Lung (tissue), 12 donors: ENCODE results near the gene HS3ST1. TPM values are rescaled to one million over a fixed set of nuclear protein-coding genes. Genes with fewer than 3 reads are reported as not detected.

ENCODE experiments used
- ATAC-seq: fragments of 200-7000 bp; cut with Tn5 transposase; one replicate; pipeline ENCODE4 v1.9.1; 2020; ENCODE audit warnings: moderate number of reproducible peaks; ENCODE audit not compliant: insufficient read depth, low FRiP score
- DNase-seq, 3 donors: peaks; one replicate each; pipeline ENCODE4 v3.0.0-alpha.2; 2013 to 2017
- H3K27ac ChIP-seq, 2 donors: one replicate each; pipeline ENCODE4 v1.5.1; 2013; ENCODE audit warnings: mild to moderate bottlenecking in 2 of 2, moderate library complexity in 2 of 2, control low read depth in 1 of 2, inconsistent platforms in 1 of 2, low read depth in 1 of 2, low read length in 1 of 2
- H3K27me3 ChIP-seq, 3 donors: one replicate each; pipeline ENCODE4 v1.5.1; 2013; ENCODE audit warnings: low read length in 2 of 3; ENCODE audit not compliant: control insufficient read depth in 3 of 3, insufficient read depth in 3 of 3
- H3K36me3 ChIP-seq, 4 donors: one replicate each; pipeline ENCODE4 v1.5.1; 2013; ENCODE audit warnings: low read length in 4 of 4, mild to moderate bottlenecking in 1 of 4, moderate library complexity in 1 of 4; ENCODE audit not compliant: control insufficient read depth in 4 of 4, insufficient read depth in 4 of 4
- H3K4me1 ChIP-seq, 5 donors: one replicate each; pipeline ENCODE4 v1.5.1; 2013; ENCODE audit warnings: low read length in 5 of 5, mild to moderate bottlenecking in 2 of 5, moderate library complexity in 1 of 5; ENCODE audit not compliant: control insufficient read depth in 5 of 5, insufficient read depth in 5 of 5
- H3K4me3 ChIP-seq: one replicate; pipeline ENCODE4 v1.5.1; 2013; ENCODE audit warnings: mild to moderate bottlenecking, control low read depth, moderate library complexity
- H3K9ac ChIP-seq, 2 donors: one replicate each; pipeline ENCODE4 v1.5.1; 2013; ENCODE audit warnings: low read length in 2 of 2, control low read depth in 1 of 2; ENCODE audit not compliant: insufficient read depth in 1 of 2
- H3K9me3 ChIP-seq, 4 donors: one replicate each; pipeline ENCODE4 v1.5.1; 2013; ENCODE audit warnings: low read length in 3 of 4, mild to moderate bottlenecking in 1 of 4, moderate library complexity in 1 of 4; ENCODE audit not compliant: control insufficient read depth in 4 of 4, insufficient read depth in 3 of 4
- CTCF ChIP-seq: IDR thresholded peaks from 2 replicates; pipeline ENCODE4 v1.5.1; 2012; ENCODE audit warnings: mild to moderate bottlenecking; ENCODE audit errors: control extremely low read depth, extremely low read depth
- WGBS, 2 donors: extraction: QIAGEN DNeasy Blood & Tissue Kit; methylation state at CpG; one replicate each; pipeline ENCODE4 v1.1.7; 2013; 5-methylcytosine and 5-hydroxymethylcytosine counted together
- polyA plus RNA-seq, 2 donors: library from polyadenylated mRNA; stranded (reverse); fragments of 200-250 nt; gene quantifications; one replicate each; pipeline ENCODE4 v1.2.1, GENCODE V29; 2013
- total RNA-seq, 2 donors: library from RNA; depleted of rRNA in 1 of 2; stranded (reverse); fragments of >200 nt in 1 of 2; gene quantifications; one replicate each; pipeline ENCODE4 v1.2.1, GENCODE V29; 2014 to 2021
- donor health status: control.
- donor health status: control.
- donor health status: Bipolar disorder and iron deficiency.
- donor health status: healthy.
- donor health status: DM: yes; HTN: yes; CAD: no.

Gene HS3ST1
- total and polyA plus RNA-seq, 4 donors = 1.7 to 15.4 (median 11.0) TPM

- Histone ChIP-seq H3K9me3 (no peaks in the 10 kb centered on the region), H3K4me1 (no peaks in the 10 kb centered on the region), H3K9ac (no peak overlapping the region), H3K4me3 (no peak overlapping the region), H3K27me3 (no peaks in the 10 kb centered on the region), H3K36me3 (peaks cover 0 to 6% (median 0%) of the 10 kb centered on the region in 4 donors), H3K27ac (no peak overlapping the region)
- TF ChIP-seq CTCF = no peak
- ATAC-seq = no peak
- 95 to 96% methylated on average over 4 of the region's 4 CpGs for WGBS, 2 donors
- no peak for DNase-seq
Measured at GRCh38 chr4:11412211-11412610, 16.5 kb downstream of the HS3ST1 start.

GRCh38 chr4:11409632-11410031 lies 19.1 kb downstream of the HS3ST1 start:
- Histone ChIP-seq H3K9me3 (no peaks in the 10 kb centered on the region), H3K27ac (no peak overlapping the region), H3K9ac (no peak overlapping the region), H3K36me3 (peaks cover 0 to 7% (median 2%) of the 10 kb centered on the region in 4 donors), H3K27me3 (no peaks in the 10 kb centered on the region), H3K4me1 (no peaks in the 10 kb centered on the region), H3K4me3 (no peak overlapping the region)
- ATAC-seq = no peak
- TF ChIP-seq CTCF = no peak
- WGBS, 2 donors = 71 to 91% methylated on average over 1 of the region's 1 CpG
- DNase-seq = no peak

GRCh38 chr4:11408233-11408967 lies 20.3 kb downstream of the HS3ST1 start:
- TF ChIP-seq CTCF = no peak
- no peak overlapping the region for H3K4me3 ChIP-seq
- no peaks in the 10 kb centered on the region for H3K9me3 ChIP-seq
- DNase-seq (no peak), ATAC-seq (no peak)
- peaks cover 0 to 7% (median 1%) of the 10 kb centered on the region in 4 donors for H3K36me3 ChIP-seq
- H3K4me1 ChIP-seq = no peaks in the 10 kb centered on the region
- H3K9ac ChIP-seq = no peak overlapping the region
- WGBS, 2 donors = 91 to 94% methylated on average over 5 of the region's 5 CpGs
- H3K27me3 ChIP-seq = no peaks in the 10 kb centered on the region
- H3K27ac ChIP-seq = no peak overlapping the region

GRCh38 chr4:11407551-11407950 lies 21.1 kb downstream of the HS3ST1 start:
- H3K4me1 ChIP-seq = no peaks in the 10 kb centered on the region
- H3K4me3 ChIP-seq = no peak overlapping the region
- no peak overlapping the region for H3K27ac ChIP-seq
- peaks cover 0 to 7% (median 0%) of the 10 kb centered on the region in 4 donors for H3K36me3 ChIP-seq
- no peak for TF ChIP-seq CTCF
- H3K9me3 ChIP-seq = no peaks in the 10 kb centered on the region
- no peak for DNase-seq
- no peak overlapping the region for H3K9ac ChIP-seq
- ATAC-seq = no peak
- 92 to 93% methylated on average over 3 of the region's 3 CpGs for WGBS, 2 donors
- no peaks in the 10 kb centered on the region for H3K27me3 ChIP-seq
